Posterior vena cava (tissue), 2 donors: ENCODE data around the gene SOX13. TPM values are rescaled to one million over a fixed set of nuclear protein-coding genes. Genes with fewer than 3 reads are reported as not detected.
A peak's percentile ranks its signal among the peaks of the same experiment; 100 is the strongest.

Experiments used
- DNase-seq: peaks from one replicate; pipeline ENCODE4 v3.0.0-alpha.2; 2020; ENCODE audit warnings: low spot score
- intact Hi-C, 2 donors: fragments of 100-400 bp; cut with DNase I; formaldehyde crosslinking; loops; one replicate each; pipeline versions ENCODE4 v1.14.1 to v1.14.2; 2022 to 2023
- total RNA-seq, 2 donors: library from RNA; stranded (reverse); fragmentation: NEBNext Ultra II Directional; extraction: Animal tissue kit (Norgen Biotek cat#: 25700); gene quantifications; one replicate each; pipeline ENCODE4 v1.2.1, GENCODE V29; 2021
- donor health status: DM: yes; HTN: yes; CAD: no.
- donor health status: DM: yes; HTN: yes; CAD: no.

Gene SOX13
- total RNA-seq, 2 donors from 2014 or later: 43.6 to 47.0 TPM

DNA sequence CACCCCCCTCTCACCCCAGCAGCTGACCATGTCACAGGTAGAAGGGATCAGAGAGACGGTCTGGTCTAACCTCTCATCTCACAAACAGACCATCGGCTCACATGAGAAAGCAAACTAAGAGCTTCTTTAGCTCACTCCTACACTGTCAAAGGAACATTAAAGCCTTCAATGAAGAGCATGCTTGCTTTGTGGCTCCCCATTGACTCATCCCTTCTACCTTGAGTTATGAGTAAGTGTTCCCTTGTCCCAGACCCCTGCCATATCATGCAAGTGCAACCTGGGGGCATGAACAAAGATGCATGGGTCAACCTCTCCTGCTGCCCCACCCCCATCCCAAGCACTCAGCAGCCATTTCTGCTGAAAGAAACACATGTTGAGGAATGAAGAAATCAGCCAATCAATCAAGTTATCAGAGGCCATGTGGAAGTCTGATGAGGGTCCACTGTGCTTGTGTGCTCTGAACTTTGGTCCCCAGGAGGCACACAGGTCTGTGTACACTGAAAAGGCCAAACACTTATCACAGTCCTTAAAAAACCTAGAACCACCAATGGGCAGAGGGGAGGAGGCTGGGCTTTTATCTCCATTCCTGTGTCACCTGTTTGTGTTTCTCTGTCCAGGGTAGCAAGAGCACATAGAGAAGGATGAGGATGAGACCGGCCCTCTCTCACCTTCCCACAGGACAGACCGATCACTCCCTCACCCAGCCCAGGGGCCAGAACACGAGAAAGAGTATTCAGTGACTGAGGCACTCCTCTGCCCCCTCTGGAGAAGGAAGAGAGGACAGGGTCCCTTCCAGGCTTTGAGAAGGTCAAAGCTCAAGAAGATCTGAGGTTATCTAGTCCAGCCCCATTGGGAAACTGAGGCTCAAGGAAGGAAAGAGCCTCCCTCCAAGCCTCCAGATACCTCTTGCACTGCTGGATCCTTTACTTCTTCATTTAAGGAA, 69.4 kb downstream of the SOX13 start:
- intact Hi-C loops: no loop called here
- no peak for DNase-seq

DNA sequence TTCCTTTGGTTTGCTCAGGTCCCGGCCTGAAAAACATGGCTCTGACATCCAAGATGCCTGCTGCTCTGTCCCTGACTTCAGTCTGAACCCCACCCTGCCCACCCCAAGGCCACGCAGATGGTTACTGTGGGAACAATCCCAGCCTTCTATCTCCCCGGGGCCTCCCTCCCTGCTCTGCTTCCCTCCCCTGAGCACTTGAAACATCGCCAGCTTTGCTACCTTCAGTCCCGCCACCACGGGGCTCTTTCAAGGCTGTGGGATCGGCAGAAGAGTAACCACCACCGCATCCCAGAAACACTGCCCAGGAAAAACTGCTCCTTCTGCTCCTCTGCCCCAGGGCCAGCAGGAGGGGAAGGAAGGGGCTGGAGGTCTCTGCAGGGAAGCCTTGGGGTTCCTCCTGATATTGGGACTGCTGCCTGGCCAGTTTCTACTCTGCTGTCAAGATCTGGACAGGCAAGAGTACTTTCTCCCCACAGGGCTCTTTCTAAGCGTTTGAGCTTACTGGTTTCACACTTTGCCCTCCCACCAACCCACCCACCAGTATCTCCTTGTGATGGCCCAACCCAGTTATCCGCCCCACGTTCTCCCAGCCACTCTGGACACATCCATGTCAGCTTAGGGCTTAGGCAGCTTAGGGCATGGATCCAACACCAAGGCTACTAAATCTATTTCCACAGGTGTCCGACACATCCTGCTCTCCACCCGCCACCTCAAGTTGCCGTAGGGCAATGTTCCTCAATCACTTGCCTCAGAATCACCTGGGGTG, 70.5 kb downstream of the SOX13 start:
- intact Hi-C loops: no loop called here

DNA sequence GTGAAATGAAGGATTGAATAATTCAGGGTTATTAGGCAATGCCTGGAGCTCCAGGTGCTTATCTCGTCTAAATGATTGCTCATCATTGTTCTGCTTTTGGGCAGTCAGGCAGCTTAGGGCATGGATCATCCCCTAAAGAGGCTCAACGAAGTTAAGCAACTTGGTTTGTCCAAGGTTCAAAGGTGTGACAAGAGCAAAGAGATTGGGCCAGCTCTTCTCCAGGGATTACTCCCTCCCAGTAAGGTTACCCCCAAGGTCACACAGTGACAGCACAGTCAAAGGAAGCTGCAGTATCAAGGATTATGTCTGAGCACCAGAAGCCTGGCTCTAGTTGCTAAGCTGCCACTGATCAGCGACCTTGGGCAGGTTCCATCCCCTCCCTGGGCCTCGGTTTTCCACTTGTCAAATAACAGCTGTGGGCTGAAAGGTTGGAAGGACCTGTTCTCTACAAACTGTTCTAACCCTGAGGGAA, 72.2 kb downstream of the SOX13 start:
- DNase-seq: no peak
- intact Hi-C loops: loop anchor here in 1 of 2 donors (5.0 kb wide), 1 partner anchor 1302 kb away; no protein-coding TSS in a partner anchor

More for the DNA sequence above, 70.5 kb downstream of the SOX13 start:
- DNase-seq: no peak

DNA sequence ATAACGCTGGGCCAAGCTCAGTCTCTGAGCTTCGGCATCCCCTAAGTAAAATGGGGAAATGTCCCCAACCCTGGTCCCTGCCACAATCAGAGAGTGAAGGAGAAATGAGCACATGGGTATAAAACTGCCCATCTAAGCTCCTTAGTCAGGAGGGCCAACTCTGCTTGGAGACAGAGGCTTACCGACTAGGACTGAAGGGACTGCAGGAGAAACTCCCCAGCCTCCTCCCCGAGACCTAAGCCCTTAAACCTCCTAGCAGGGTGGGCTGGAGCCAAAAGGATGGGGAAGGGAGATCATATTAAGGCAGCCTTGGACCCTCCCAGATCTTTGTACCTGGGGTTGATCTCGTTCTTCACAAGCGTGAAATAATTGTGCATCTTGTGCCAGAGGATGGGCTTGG, 73.4 kb downstream of the SOX13 start:
- no peak for DNase-seq
- intact Hi-C loops: loop anchor here in 1 of 2 donors (5.0 kb wide), 1 partner anchor 1301 kb away; no protein-coding TSS in a partner anchor

GRCh38 chr1:204146965-204147364, 74.0 kb downstream of the SOX13 start:
- DNase-seq: peak; percentile 76
- intact Hi-C loops: loop anchor here in 1 of 2 donors (5.0 kb wide), 1 partner anchor 1300 kb away; no protein-coding TSS in a partner anchor

GRCh38 chr1:204147406-204148383, 74.8 kb downstream of the SOX13 start:
- DNase-seq: peak; percentile 17
- intact Hi-C loops: loop anchor here in 1 of 2 donors (5.0 kb wide), 1 partner anchor 1300 kb away; no protein-coding TSS in a partner anchor

DNA sequence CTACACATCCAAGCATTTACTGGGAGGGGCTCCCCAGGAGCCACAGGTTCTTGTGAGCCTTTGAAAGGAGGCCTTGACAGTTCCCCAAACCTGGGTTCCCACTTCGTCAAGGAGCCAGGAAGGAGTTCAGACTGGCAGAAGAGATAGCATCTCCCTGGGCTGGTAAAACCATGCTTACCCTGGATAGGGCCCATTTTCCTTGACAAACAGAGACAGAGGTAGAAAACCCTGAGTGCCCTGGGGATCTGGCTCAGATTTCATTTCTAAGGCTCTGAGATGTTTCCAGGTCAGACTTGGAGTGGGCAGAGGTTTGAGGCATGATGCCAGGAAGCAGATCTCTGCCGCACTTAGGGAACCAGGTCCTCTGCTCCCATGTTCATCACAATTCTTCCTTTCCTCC, 76.2 kb downstream of the SOX13 start:
- intact Hi-C loops: loop anchor here in 1 of 2 donors (5.0 kb wide), 1 partner anchor 1298 kb away; no protein-coding TSS in a partner anchor
- DNase-seq: peak; percentile 28

- intact Hi-C loops: loop anchor here (5.0 to 10.0 kb wide), 2 partner anchors 355 to 1297 kb away; no protein-coding TSS in a partner anchor
- DNase-seq: peak; percentile 66
These were observed 77.0 kb downstream of the SOX13 start for GRCh38 chr1:204149635-204150565.

GRCh38 chr1:204150702-204151551, 78.0 kb downstream of the SOX13 start:
- DNase-seq: peak; percentile 84
- intact Hi-C loops: loop anchor here in 1 of 2 donors (10.0 kb wide), 1 partner anchor 354 kb away; no protein-coding TSS in a partner anchor

DNA sequence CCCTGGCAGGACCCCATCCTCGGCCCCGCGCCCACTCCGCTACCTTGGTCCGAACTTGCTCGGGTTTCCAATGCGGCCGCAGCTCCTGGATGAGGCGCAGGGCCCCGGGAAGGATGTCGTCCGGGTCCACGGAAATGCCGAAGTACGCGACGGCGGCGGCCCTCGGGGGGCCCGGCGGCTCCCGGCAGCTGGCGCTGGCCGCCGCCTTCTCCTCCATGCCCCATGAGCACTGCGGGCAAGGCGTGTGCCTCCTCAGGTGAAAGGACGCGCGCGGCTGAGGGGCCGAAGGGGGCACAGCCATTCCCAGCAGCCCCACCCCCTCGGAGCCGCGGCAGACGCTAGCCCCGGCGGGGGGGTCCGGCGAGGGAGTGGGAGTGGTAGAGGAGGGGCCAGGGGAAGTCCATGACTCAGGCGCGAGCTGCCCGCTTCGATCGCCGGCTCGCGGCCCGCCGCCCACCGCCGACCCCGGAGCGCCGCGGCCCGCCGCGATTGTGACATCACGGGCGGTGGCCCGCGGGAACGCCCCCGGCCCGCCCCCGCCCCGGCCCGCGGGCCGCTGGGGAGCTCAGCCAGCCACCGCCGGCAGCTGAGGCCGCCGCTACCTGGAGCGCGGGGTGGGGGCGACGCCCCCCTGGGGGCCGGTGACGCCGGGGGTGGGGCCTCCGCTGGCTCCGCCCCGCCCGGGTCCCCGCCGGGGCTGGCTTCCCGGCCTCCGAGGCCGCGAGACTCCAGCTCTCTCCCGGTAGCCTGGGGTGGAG, 78.8 kb downstream of the SOX13 start, which contains the start of gene ETNK2:
Gene ETNK2, minus strand, starts transcription at position 493 of the 758 bp plus-strand sequence. Its CDS starts 192 bp downstream, at position 301.
- intact Hi-C loops: loop anchor here in 1 of 2 donors (10.0 kb wide), 1 partner anchor 353 kb away; no protein-coding TSS in a partner anchor
- DNase-seq: peak; percentile 87

DNA sequence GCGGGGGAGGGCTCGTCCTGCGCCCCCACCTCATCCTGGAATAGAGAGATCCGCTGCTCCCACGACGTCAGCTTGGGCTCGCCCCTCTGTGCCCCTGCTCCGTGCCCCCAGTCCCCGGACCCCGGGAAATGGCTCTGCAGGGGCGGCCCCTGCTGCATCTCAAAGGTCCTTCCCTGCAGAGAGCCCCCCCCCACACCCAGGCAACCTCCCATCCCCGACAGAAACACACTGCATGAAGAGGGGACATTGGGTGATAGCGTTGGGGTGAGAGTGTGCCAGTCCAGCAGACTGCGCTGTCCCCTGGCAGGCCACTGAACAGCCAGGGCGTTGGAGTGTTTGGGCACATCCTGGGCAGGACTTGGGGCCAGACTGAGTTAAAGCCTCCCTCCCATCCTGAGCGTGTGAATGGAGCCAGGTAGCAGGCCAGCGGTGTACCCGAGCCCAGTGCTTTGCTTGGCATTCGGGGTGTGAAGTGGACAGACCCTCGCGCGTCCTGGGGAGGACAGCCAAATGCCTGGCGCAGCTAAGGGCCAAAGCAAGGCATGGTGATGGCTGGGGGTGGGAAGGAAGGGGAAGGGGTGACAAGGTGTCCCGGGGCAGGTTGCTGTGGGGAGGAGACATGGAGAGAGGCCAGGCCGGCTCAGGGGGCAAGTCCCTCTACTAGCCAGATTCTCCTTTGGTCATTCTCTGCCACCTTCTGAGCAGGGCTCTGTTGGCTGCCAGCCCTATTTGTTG, 79.6 kb downstream of the SOX13 start:
- intact Hi-C loops: loop anchor here in 1 of 2 donors (10.0 kb wide), 1 partner anchor 352 kb away; no protein-coding TSS in a partner anchor

GRCh38 chr1:204153667-204154066, 80.8 kb downstream of the SOX13 start:
- DNase-seq: peak; percentile 43
- intact Hi-C loops: loop anchor here in 1 of 2 donors (10.0 kb wide), 1 partner anchor 351 kb away; no protein-coding TSS in a partner anchor

More for the DNA sequence above, 79.6 kb downstream of the SOX13 start:
- peak; percentile 76 for DNase-seq

GRCh38 chr1:204154568-204155255, 81.8 kb downstream of the SOX13 start:
- intact Hi-C loops: loop anchor here in 1 of 2 donors (10.0 kb wide), 1 partner anchor 350 kb away; no protein-coding TSS in a partner anchor
- DNase-seq: peak; percentile 66

- DNase-seq: peak; percentile 62
- intact Hi-C loops: loop anchor here in 1 of 2 donors (10.0 kb wide), 1 partner anchor 349 kb away; no protein-coding TSS in a partner anchor
These were observed 83.0 kb downstream of the SOX13 start for GRCh38 chr1:204155881-204156280.
